Activated naive CD8-positive, alpha-beta T cell (primary cell): ENCODE measurements around the gene SMOC1.

Source experiments
- H3K27ac Mint-ChIP-seq: one replicate; pipeline ENCODE4 v1.8.0; 2021; ENCODE audit warnings: mixed read lengths
- H3K27me3 Mint-ChIP-seq: one replicate; pipeline ENCODE4 v1.8.0; 2021; ENCODE audit warnings: mixed read lengths
- H3K36me3 Mint-ChIP-seq: one replicate; pipeline ENCODE4 v1.8.0; 2021; ENCODE audit warnings: mixed read lengths
- H3K4me1 Mint-ChIP-seq: one replicate; pipeline ENCODE4 v1.8.0; 2021; ENCODE audit warnings: low read depth, mixed read lengths
- H3K4me3 Mint-ChIP-seq: one replicate; pipeline ENCODE4 v1.8.0; 2021; ENCODE audit warnings: mild to moderate bottlenecking, mixed read lengths
- H3K9me3 Mint-ChIP-seq: one replicate; pipeline ENCODE4 v1.8.0; 2021; ENCODE audit warnings: low read depth, mixed read lengths

The SMOC1 gene

DNA sequence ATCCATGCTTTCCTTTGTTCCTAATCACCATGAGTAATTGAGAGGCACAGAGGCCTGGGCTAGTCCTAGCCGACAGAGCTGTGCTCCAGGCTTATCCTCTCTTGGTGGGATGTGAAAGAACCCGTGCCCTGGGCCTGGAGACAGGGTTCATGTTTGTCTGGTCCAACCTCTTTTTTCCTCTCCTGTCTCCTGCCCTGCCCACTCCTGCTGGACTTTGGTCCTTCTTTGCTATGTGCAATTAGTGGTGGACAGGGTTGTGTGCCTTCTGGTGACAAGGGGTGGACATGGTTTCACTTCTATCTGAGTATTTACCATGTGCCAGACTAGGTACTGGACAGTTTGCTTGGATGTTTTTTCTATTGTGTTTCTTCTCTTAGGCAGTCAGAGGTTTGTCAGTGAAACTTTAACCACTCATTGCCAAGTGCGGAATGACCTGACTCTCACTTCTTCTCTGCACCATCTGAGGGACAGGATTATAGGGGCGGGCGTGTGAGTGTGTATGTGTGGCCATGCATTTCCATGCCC, 126.1 kb downstream of the SMOC1 start:
- Mint-ChIP-seq H3K9me3 (no peaks in the 10 kb centered on the region), H3K27me3 (no peaks in the 10 kb centered on the region), H3K36me3 (no peaks in the 10 kb centered on the region), H3K4me3 (no peak overlapping the region), H3K4me1 (no peaks in the 10 kb centered on the region), H3K27ac (no peak overlapping the region)

DNA sequence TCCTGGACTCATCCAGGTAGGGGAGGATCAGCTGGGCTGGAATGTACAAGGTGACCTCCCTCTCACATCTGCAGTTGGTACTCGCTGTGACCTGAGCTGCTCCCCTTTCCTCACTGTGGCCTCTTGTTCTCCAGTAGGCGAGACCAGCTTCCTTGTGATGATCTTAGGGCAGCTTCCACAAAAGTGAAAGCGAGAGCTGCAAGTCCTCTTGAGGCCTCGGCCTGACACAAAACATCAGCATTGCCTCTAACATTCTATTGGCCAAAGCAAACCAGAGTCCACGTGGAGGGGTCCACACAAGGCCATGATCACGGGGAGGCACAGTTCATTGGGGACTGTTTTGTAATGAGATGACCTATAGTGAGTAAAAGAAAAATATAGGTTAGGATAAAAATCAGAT, 127.5 kb downstream of the SMOC1 start:
- no peaks in the 10 kb centered on the region for H3K4me1 Mint-ChIP-seq
- H3K36me3 Mint-ChIP-seq: no peaks in the 10 kb centered on the region
- H3K27me3 Mint-ChIP-seq: no peaks in the 10 kb centered on the region
- H3K9me3 Mint-ChIP-seq: no peaks in the 10 kb centered on the region
- no peak overlapping the region for H3K27ac Mint-ChIP-seq
- H3K4me3 Mint-ChIP-seq: no peak overlapping the region

- peaks cover 4% of the 10 kb centered on the region for H3K27me3 Mint-ChIP-seq
- no peaks in the 10 kb centered on the region for H3K36me3 Mint-ChIP-seq
- no peaks in the 10 kb centered on the region for H3K4me1 Mint-ChIP-seq
- H3K4me3 Mint-ChIP-seq: no peak overlapping the region
- H3K27ac Mint-ChIP-seq: no peak overlapping the region
- no peaks in the 10 kb centered on the region for H3K9me3 Mint-ChIP-seq
Observed at GRCh38 chr14:70008284-70009262, 129.4 kb downstream of the SMOC1 start.

DNA sequence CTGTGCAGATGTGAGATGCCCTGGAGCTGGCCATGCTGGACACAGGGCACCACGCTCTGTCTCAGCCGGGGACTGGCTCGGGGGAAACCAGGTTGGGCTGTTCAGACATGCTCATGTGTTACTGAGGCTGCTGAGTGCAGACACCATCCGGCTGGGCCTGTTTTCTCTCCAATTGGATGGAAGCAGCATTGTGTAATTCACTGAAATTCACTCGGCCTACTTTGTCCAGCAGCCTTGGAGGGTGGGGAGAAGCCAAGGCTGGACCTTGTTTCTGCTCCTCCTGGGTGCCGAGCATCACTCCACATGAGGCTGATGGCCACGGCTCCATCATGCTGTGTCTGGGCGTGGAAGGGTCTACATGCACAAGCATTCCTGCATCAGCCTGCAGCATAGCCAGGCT, 130.7 kb downstream of the SMOC1 start:
- Mint-ChIP-seq H3K27ac (no peak overlapping the region), H3K36me3 (no peaks in the 10 kb centered on the region), H3K27me3 (peaks cover 4% of the 10 kb centered on the region), H3K4me1 (no peaks in the 10 kb centered on the region), H3K9me3 (no peaks in the 10 kb centered on the region), H3K4me3 (no peak overlapping the region)

GRCh38 chr14:70011098-70011497, 131.9 kb downstream of the SMOC1 start:
- Mint-ChIP-seq H3K27ac (no peak overlapping the region), H3K9me3 (no peaks in the 10 kb centered on the region), H3K4me3 (no peak overlapping the region), H3K36me3 (no peaks in the 10 kb centered on the region), H3K27me3 (peaks cover 7% of the 10 kb centered on the region), H3K4me1 (no peaks in the 10 kb centered on the region)

DNA sequence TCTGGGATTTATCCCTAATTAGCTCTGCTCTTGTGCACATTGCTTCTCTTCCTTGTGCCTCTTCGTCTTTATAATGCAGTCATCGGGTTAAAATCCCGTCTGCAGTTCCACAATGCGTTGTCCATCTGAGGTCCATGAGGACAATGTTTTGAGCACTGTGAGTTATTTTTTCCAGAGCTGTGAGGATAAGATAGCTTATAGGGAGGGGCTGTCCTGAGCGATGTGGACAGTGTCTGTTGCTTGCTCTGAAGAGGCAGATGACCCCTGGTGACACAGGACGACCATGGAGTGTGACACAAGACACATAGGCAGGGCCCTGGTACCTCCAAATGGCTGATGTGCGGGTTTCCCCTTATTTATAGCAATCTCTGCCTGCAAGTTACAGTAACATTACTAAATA, 132.5 kb downstream of the SMOC1 start:
- H3K4me3 Mint-ChIP-seq: no peak overlapping the region
- no peak overlapping the region for H3K27ac Mint-ChIP-seq
- no peaks in the 10 kb centered on the region for H3K36me3 Mint-ChIP-seq
- H3K4me1 Mint-ChIP-seq: no peaks in the 10 kb centered on the region
- no peaks in the 10 kb centered on the region for H3K9me3 Mint-ChIP-seq
- H3K27me3 Mint-ChIP-seq: peaks cover 7% of the 10 kb centered on the region

DNA sequence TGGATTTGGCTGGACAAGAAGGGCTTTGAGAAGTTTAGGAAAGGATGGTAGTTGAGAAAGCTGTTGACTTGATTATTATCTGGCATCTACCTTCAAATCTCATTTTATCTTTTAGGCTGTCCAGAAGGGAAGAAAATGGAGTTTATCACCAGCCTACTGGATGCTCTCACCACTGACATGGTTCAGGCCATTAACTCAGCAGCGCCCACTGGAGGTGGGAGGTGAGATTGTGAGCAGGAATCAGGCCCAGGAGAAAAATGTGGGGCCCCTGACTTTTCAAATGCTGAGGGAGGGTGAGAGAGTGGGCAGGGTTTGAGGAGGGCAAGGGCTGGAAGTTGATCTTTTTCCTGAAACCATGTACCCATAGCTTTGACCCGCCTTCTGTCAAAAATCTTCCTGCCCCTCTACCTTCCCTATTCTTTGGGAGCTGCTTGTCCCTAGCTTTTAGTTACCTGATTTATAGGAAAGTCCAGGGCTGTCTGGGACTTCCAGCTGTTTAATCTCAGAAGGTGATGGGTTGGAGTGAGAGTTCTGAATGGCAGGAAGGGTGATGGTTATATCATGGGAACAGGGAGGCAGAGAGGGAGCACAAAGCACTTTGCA, 134.2 kb downstream of the SMOC1 start:
- Mint-ChIP-seq H3K36me3 (no peaks in the 10 kb centered on the region), H3K27me3 (peaks cover 7% of the 10 kb centered on the region), H3K9me3 (no peaks in the 10 kb centered on the region), H3K4me3 (no peak overlapping the region), H3K27ac (no peak overlapping the region), H3K4me1 (peaks cover 3% of the 10 kb centered on the region)

DNA sequence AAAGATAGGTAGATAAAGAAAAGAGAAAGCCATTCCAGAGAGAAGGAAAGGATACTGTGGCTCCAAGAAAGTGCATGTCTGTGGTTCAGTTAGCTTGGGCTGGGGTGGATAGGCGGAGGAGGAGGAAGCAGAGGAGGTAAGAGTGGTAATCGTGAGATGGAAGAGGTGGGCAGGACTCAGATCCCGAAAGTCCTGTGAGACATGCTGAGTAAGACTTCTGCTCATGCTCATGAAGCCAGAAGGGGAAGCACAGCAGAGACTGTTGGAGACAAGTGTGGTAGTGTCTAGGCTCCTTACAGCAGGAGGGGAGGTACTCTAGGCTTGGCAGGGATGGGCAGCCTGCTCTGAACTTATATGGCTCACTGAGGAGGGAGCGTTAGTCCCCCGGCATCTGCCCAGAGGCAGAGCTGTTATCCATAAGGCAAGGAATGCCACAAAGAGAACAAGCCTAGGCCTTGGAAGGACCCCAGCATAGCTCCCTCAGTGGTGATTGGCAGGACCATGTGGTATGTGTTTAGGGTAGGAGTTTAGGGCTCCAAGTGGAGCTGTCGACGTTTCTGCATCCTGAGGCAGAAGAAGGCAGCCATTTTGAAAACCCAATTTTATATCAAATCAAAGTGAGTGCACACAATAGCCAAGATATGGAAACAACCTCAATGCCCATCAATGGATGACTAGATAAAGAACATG, 135.3 kb downstream of the SMOC1 start:
- H3K27me3 Mint-ChIP-seq: peaks cover 7% of the 10 kb centered on the region
- H3K9me3 Mint-ChIP-seq: no peaks in the 10 kb centered on the region
- no peak overlapping the region for H3K27ac Mint-ChIP-seq
- H3K4me3 Mint-ChIP-seq: no peak overlapping the region
- H3K4me1 Mint-ChIP-seq: peaks cover 5% of the 10 kb centered on the region
- H3K36me3 Mint-ChIP-seq: no peaks in the 10 kb centered on the region

- Mint-ChIP-seq H3K9me3 (no peaks in the 10 kb centered on the region), H3K27ac (no peak overlapping the region)
Observed at GRCh38 chr14:70018230-70018629, 139.0 kb downstream of the SMOC1 start.

GRCh38 chr14:70018713-70019211, 139.5 kb downstream of the SMOC1 start:
- Mint-ChIP-seq H3K27me3 (peaks cover 3% of the 10 kb centered on the region), H3K9me3 (no peaks in the 10 kb centered on the region), H3K4me1 (peaks cover 5% of the 10 kb centered on the region), H3K4me3 (no peak overlapping the region), H3K27ac (no peak overlapping the region), H3K36me3 (no peaks in the 10 kb centered on the region)

More at GRCh38 chr14:70018230-70018629, 139.0 kb downstream of the SMOC1 start:
- Mint-ChIP-seq H3K36me3 (no peaks in the 10 kb centered on the region), H3K4me1 (peaks cover 5% of the 10 kb centered on the region), H3K27me3 (peaks cover 3% of the 10 kb centered on the region), H3K4me3 (no peak overlapping the region)

- H3K27ac Mint-ChIP-seq: no peak overlapping the region
- no peaks in the 10 kb centered on the region for H3K9me3 Mint-ChIP-seq
- H3K36me3 Mint-ChIP-seq: no peaks in the 10 kb centered on the region
- no peak overlapping the region for H3K4me3 Mint-ChIP-seq
- H3K4me1 Mint-ChIP-seq: peaks cover 5% of the 10 kb centered on the region
- H3K27me3 Mint-ChIP-seq: peaks cover 3% of the 10 kb centered on the region
Observed at GRCh38 chr14:70019695-70020094, 140.5 kb downstream of the SMOC1 start.

GRCh38 chr14:70020352-70021170, 141.3 kb downstream of the SMOC1 start:
- Mint-ChIP-seq H3K4me1 (peaks cover 5% of the 10 kb centered on the region), H3K27ac (no peak overlapping the region), H3K4me3 (no peak overlapping the region), H3K36me3 (no peaks in the 10 kb centered on the region), H3K27me3 (no peaks in the 10 kb centered on the region), H3K9me3 (no peaks in the 10 kb centered on the region)

GRCh38 chr14:70021548-70022220, 142.5 kb downstream of the SMOC1 start:
- Mint-ChIP-seq H3K27ac (no peak overlapping the region), H3K36me3 (no peaks in the 10 kb centered on the region), H3K4me3 (no peak overlapping the region), H3K27me3 (no peaks in the 10 kb centered on the region), H3K9me3 (no peaks in the 10 kb centered on the region), H3K4me1 (peaks cover 5% of the 10 kb centered on the region)
